Osteocyte (in vitro differentiated cells): ENCODE results near the gene SLC26A5. TPM values are rescaled to one million over a fixed set of nuclear protein-coding genes. Genes with fewer than 3 reads are reported as not detected.

ENCODE experiments used
- DNase-seq: peaks from one replicate; pipeline ENCODE4 v3.0.0; 2021; ENCODE audit warnings: mixed read lengths; ENCODE audit not compliant: unreplicated experiment; ENCODE audit errors: extremely low spot score
- H3K27ac Mint-ChIP-seq: one replicate; pipeline ENCODE4 v1.8.0; 2021; ENCODE audit warnings: mild to moderate bottlenecking, mixed read lengths; ENCODE audit not compliant: unreplicated experiment
- H3K27me3 Mint-ChIP-seq: one replicate; pipeline ENCODE4 v1.8.0; 2021; ENCODE audit warnings: mixed read lengths; ENCODE audit not compliant: unreplicated experiment
- H3K36me3 Mint-ChIP-seq: one replicate; pipeline ENCODE4 v1.8.0; 2021; ENCODE audit warnings: mixed read lengths; ENCODE audit not compliant: unreplicated experiment
- H3K4me1 Mint-ChIP-seq: one replicate; pipeline ENCODE4 v1.8.0; 2021; ENCODE audit warnings: mixed read lengths; ENCODE audit not compliant: unreplicated experiment
- H3K4me3 Mint-ChIP-seq: one replicate; pipeline ENCODE4 v1.8.0; 2021; ENCODE audit warnings: mild to moderate bottlenecking, moderate library complexity, mixed read lengths; ENCODE audit not compliant: unreplicated experiment
- H3K9me3 Mint-ChIP-seq: one replicate; pipeline ENCODE4 v1.8.0; 2021; ENCODE audit warnings: mixed read lengths; ENCODE audit not compliant: unreplicated experiment
- CTCF ChIP-seq: fragments of 200-600 bp; sonication (generic); IDR thresholded peaks from 2 replicates; pipeline ENCODE4 v1.5.0; 2021; ENCODE audit warnings: antibody characterized with exemption, mild to moderate bottlenecking, moderate library complexity
- total RNA-seq: library from RNA; stranded (reverse); gene quantifications from 2 replicates; pipeline ENCODE4 v1.2.1, GENCODE V29; 2021

The SLC26A5 gene
- total RNA-seq, 1 donor from 2014 or later = not detected

GRCh38 chr7:103381280-103382031 is 64.6 kb downstream of the SLC26A5 start:
- DNase-seq = no peak
- Mint-ChIP-seq H3K9me3 (no peaks in the 10 kb centered on the region), H3K36me3 (no peaks in the 10 kb centered on the region), H3K27me3 (peaks cover 23% of the 10 kb centered on the region), H3K4me3 (no peak overlapping the region), H3K4me1 (no peaks in the 10 kb centered on the region), H3K27ac (no peak overlapping the region)
- no peak for TF ChIP-seq CTCF

DNA sequence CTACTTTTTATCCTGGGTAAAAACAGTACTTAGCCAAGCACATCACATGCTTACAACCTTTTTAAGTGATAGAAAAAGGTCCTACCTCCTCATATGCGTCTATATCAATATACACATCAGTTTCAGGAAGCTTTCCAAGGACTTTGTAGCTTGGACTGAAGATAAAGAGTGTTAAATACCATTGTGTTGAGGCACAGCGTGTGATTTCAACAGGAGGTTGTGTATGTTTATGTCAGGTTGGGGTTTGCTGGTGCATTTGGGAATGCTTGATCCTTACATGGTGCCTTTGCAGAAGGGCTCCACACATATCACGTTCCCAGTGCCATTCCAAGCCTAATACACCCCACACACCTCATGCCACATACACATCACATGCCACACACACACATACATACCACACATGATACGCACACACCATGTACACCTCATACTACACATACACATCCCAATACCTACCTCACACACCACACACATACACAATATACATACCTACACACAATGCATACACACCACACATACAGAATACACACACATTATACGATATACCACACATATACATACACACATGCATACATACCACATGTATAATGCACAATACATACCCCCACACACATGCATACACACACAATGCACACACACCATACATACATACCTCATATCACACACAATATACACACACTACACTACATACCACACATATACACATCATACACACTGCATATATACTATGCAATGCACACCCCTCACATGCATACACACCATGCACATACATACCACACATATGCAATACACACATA is 65.4 kb downstream of the SLC26A5 start:
- peaks cover 23% of the 10 kb centered on the region for H3K27me3 Mint-ChIP-seq
- H3K36me3 Mint-ChIP-seq = no peaks in the 10 kb centered on the region
- no peaks in the 10 kb centered on the region for H3K9me3 Mint-ChIP-seq
- no peak overlapping the region for H3K27ac Mint-ChIP-seq
- DNase-seq = no peak
- no peaks in the 10 kb centered on the region for H3K4me1 Mint-ChIP-seq
- no peak for TF ChIP-seq CTCF
- H3K4me3 Mint-ChIP-seq = no peak overlapping the region

DNA sequence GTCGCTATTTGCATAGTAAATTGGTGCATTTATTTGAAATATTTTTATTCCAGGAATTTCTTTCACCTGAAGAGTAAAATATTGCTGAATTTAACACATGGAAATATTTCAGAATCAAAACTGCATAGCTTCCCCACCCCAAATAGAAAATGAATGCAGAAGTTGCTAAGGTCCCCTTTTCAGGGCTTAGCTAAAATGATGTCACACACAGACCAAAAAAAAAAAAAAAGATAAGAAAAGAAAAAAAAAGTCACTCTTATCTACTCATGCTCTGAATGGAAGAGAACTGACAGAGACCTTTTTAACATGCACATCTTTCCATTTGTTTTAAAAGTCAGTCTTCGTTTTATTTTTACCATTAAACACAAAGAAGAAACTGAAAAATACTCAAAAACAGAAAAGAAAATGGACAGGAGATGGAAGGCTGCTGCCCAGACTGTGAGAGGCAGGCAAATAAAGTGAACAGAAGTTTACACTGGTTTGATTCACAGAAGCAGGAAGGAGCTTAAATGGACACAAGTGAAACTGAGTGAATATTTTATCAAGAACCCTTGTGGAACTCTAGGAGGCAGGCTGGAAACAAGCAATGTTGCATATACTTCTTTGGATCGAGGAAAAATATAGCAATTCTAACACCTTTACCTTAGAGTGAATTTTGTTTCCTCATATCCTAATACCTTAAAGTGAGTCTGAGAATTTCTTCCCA is 66.6 kb downstream of the SLC26A5 start:
- DNase-seq = no peak
- H3K27me3 Mint-ChIP-seq = peaks cover 20% of the 10 kb centered on the region
- no peak for TF ChIP-seq CTCF
- no peak overlapping the region for H3K27ac Mint-ChIP-seq
- H3K4me1 Mint-ChIP-seq = no peaks in the 10 kb centered on the region
- H3K36me3 Mint-ChIP-seq = no peaks in the 10 kb centered on the region
- no peak overlapping the region for H3K4me3 Mint-ChIP-seq
- H3K9me3 Mint-ChIP-seq = no peaks in the 10 kb centered on the region

- no peaks in the 10 kb centered on the region for H3K4me1 Mint-ChIP-seq
- H3K36me3 Mint-ChIP-seq = peaks cover 8% of the 10 kb centered on the region
- H3K4me3 Mint-ChIP-seq = no peak overlapping the region
- no peaks in the 10 kb centered on the region for H3K9me3 Mint-ChIP-seq
- H3K27me3 Mint-ChIP-seq = peaks cover 29% of the 10 kb centered on the region
- TF ChIP-seq CTCF = no peak
- no peak overlapping the region for H3K27ac Mint-ChIP-seq
- DNase-seq = no peak
Observed at GRCh38 chr7:103373866-103374643, 72.0 kb downstream of the SLC26A5 start.
